ENCODE data around the gene GCN1. TPM values are rescaled to one million over a fixed set of nuclear protein-coding genes. Genes with fewer than 3 reads are reported as not detected.
"Not testable (repeated sequence)": the region's sequence is repeated elsewhere in the genome, so short reads cannot be mapped to it uniquely, and the experiment has no call there.

The GCN1 gene
- total and polyA plus RNA-seq, 5 experiments from 2014 or later = 14.9 to 133 (median 28.3) TPM

- POLR2A ChIA-PET = interaction anchor here (1.1 kb wide), 1 partner anchor 11 kb away, joined by 3 read pairs; no protein-coding TSS in a partner anchor
- H3K4me3 Mint-ChIP-seq, ATAC-seq, H3K9me3 Mint-ChIP-seq, H3K27me3 Mint-ChIP-seq, DNase-seq: not testable (repeated sequence)
- H3K36me3 Mint-ChIP-seq = peaks cover 0 to 29% (median 2%) of the 10 kb centered on the region in 3 donors
- peak overlapping the region in 2 of 10 donors; percentile 37 to 41 for H3K27ac Mint-ChIP-seq
- H3K4me1 Mint-ChIP-seq = peaks cover 2 to 18% (median 7%) of the 10 kb centered on the region in 4 donors
These were observed 12.3 kb upstream of the GCN1 start for GRCh38 chr12:120206781-120207180.

- H3K36me3 Mint-ChIP-seq = peaks cover 0 to 24% (median 2%) of the 10 kb centered on the region in 3 donors
- POLR2A ChIA-PET = interaction anchor here (1.1 kb wide), 1 partner anchor 11 kb away, joined by 3 read pairs; no protein-coding TSS in a partner anchor
- H3K4me3 Mint-ChIP-seq = no peak overlapping the region
- H3K27ac Mint-ChIP-seq = peak overlapping the region in 5 of 10 donors; percentile 31 to 56 (median 37)
- DNase-seq (no peak), ATAC-seq (no peak)
- peaks cover 2 to 13% (median 9%) of the 10 kb centered on the region in 4 donors for H3K4me1 Mint-ChIP-seq
- no peaks in the 10 kb centered on the region for H3K9me3 Mint-ChIP-seq
- no peaks in the 10 kb centered on the region for H3K27me3 Mint-ChIP-seq
These were observed 11.7 kb upstream of the GCN1 start for GRCh38 chr12:120206228-120206627.

DNA sequence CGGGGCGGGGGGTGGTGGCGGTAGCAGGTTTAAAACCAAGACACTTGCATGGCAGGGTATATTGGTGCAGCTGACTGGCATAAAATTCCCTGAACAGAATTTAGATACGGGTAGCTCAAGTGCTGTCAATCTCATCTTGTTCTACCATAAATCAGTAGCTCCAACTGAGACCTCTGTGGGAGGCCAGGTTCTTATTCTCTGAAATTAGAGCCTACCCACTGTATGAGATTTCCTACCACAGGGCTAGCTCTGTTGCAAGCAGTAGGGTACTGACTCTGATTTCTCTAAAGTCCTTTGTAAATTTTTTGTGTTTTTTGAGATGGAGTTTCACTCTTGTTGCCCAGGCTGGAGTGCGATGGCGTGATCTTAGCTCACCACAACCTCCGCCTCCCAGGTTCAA lies 9.7 kb upstream of the GCN1 start:
- Mint-ChIP-seq H3K27ac (peak overlapping the region in 1 of 10 donors; percentile 18), H3K9me3 (no peaks in the 10 kb centered on the region), H3K4me1 (peaks cover 10 to 25% (median 21%) of the 10 kb centered on the region in 4 donors), H3K4me3 (no peak overlapping the region), H3K36me3 (peaks cover 0 to 15% (median 3%) of the 10 kb centered on the region in 3 donors), H3K27me3 (peaks cover 0 to 2% (median 0%) of the 10 kb centered on the region in 5 donors)
- POLR2A ChIA-PET = interaction anchor here (0.6 to 6.5 kb wide), 3 partner anchors 23 to 87 kb away, joined by 3 to 134 read pairs (median 76); partner anchors contain the start of genes PXN, RNU4-1 and RNU4-2
- ATAC-seq = no peak
- DNase-seq = no peak

DNA sequence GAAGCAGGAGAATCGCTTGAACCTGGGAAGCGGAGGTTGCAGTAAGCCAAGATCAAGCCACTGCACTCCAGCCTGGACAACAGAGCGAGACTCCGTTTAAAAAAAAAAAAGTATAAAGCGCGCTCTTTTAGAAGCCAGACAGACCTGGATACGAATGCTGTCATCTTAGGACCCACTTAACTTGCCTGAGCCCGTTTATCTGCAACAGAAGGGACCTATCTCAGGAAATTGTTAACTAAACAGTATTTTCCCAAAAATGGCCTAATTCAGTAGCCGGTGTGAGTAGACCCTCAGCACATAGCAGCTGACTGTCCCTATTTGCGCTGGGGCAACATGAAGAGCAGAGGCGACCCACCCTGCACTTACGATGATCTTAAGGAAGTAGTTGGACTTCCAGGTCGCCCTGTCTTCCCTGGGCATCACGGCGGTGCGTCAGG lies 5.9 kb upstream of the GCN1 start:
- Mint-ChIP-seq H3K4me3 (peak overlapping the region; percentile 92 to 99 (median 98)), H3K27ac (peak overlapping the region; percentile 92 to 99 (median 98)), H3K36me3 (peaks cover 0 to 31% (median 10%) of the 10 kb centered on the region in 3 donors), H3K9me3 (no peaks in the 10 kb centered on the region), H3K4me1 (peaks cover 12 to 45% (median 33%) of the 10 kb centered on the region in 4 donors), H3K27me3 (peaks cover 0 to 2% (median 0%) of the 10 kb centered on the region in 5 donors)
- POLR2A ChIA-PET = interaction anchor here (1.0 to 6.5 kb wide), 25 partner anchors 9 to 705 kb away, joined by 3 to 134 read pairs (median 7); partner anchors contain the start of genes BICDL1, DYNLL1, MLEC and POP5
- DNase-seq (no peak), ATAC-seq (no peak)

- Mint-ChIP-seq H3K9me3 (no peaks in the 10 kb centered on the region), H3K27me3 (peaks cover 0 to 2% (median 0%) of the 10 kb centered on the region in 5 donors), H3K36me3 (peaks cover 0 to 35% (median 10%) of the 10 kb centered on the region in 3 donors), H3K4me3 (peak overlapping the region; percentile 92 to 99 (median 98)), H3K27ac (peak overlapping the region; percentile 92 to 99 (median 98)), H3K4me1 (peaks cover 12 to 51% (median 35%) of the 10 kb centered on the region in 4 donors)
- POLR2A ChIA-PET = interaction anchor here (1.5 to 6.5 kb wide), 12 partner anchors 8 to 210 kb away, joined by 6 to 134 read pairs (median 16); partner anchors contain the start of genes BICDL1, PXN, RAB35 and RNU4-1
- no peak for ATAC-seq
- no peak for DNase-seq
These were observed 5.2 kb upstream of the GCN1 start for GRCh38 chr12:120199595-120200306.

- Mint-ChIP-seq H3K27ac (peak overlapping the region; percentile 67 to 92 (median 86)), H3K4me3 (peak overlapping the region; percentile 65 to 99 (median 88)), H3K36me3 (peaks cover 0 to 35% (median 10%) of the 10 kb centered on the region in 3 donors), H3K4me1 (peaks cover 13 to 52% (median 35%) of the 10 kb centered on the region in 4 donors), H3K9me3 (no peaks in the 10 kb centered on the region), H3K27me3 (peaks cover 0 to 2% (median 0%) of the 10 kb centered on the region in 5 donors)
- ATAC-seq = no peak
- POLR2A ChIA-PET = interaction anchor here (3.3 to 6.5 kb wide), 4 partner anchors 31 to 118 kb away, joined by 16 to 134 read pairs (median 46); partner anchors contain the start of genes PXN, RNU4-1 and RNU4-2
- DNase-seq = no peak
These were observed 4.5 kb upstream of the GCN1 start for GRCh38 chr12:120199025-120199424.

- peaks cover 0 to 2% (median 0%) of the 10 kb centered on the region in 5 donors for H3K27me3 Mint-ChIP-seq
- H3K27ac Mint-ChIP-seq = no peak overlapping the region
- POLR2A ChIA-PET = interaction anchor here (1.5 to 1.6 kb wide), 2 partner anchors 29 to 94 kb away, joined by 3 to 5 read pairs; partner anchors contain the start of gene RNU4-2
- DNase-seq (no peak), ATAC-seq (no peak)
- peak overlapping the region in 1 of 10 donors; percentile 48 for H3K4me3 Mint-ChIP-seq
- H3K9me3 Mint-ChIP-seq = no peaks in the 10 kb centered on the region
- peaks cover 14 to 60% (median 42%) of the 10 kb centered on the region in 4 donors for H3K4me1 Mint-ChIP-seq
- peaks cover 0 to 35% (median 10%) of the 10 kb centered on the region in 3 donors for H3K36me3 Mint-ChIP-seq
These were observed 3.0 kb upstream of the GCN1 start for GRCh38 chr12:120197542-120197887.

DNA sequence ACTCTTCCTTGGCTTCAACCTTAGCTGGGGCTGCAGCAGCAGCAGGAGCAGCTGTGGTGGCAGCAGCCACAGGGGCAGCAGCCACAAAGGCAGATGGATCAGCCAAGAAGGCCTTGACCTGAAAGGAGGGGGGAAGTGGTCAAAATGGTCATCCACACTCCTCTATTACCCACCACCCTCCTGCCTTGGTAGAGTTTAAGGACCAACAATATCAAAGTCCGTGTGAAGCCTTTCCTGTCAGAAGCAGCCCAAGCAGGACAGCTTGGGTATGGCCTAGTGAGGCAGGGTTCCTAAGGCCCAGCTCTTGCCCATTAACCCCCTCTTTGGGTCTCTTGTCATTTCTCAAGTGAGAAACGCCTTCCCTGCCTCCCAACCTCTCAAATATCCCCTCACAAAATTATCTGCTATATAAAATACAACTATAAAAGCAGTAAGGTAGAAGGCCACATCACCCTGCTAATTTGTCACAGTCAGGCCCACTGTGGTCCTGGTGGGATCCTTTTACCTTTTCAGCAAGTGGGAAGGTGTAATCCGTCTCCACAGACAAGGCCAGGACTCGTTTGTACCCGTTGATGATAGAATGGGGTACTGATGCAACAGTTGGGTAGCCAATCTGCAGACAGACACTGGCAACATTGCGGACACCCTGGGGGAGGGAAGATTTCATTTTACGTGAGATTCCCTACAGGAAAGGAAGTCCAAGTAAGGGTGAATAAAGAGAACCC lies 2.5 kb upstream of the GCN1 start:
- H3K4me3 Mint-ChIP-seq = peak overlapping the region in 5 of 10 donors; percentile 4 to 63 (median 48)
- not testable (repeated sequence) for DNase-seq, ATAC-seq, H3K9me3 Mint-ChIP-seq, H3K27me3 Mint-ChIP-seq
- peak overlapping the region in 4 of 10 donors; percentile 43 to 85 (median 73) for H3K27ac Mint-ChIP-seq
- POLR2A ChIA-PET = interaction anchor here (1.2 to 1.6 kb wide), 4 partner anchors 30 to 97 kb away, joined by 3 to 6 read pairs (median 4); partner anchors contain the start of genes RNU4-1 and RNU4-2
- H3K4me1 Mint-ChIP-seq = peaks cover 14 to 61% (median 42%) of the 10 kb centered on the region in 4 donors
- peaks cover 0 to 39% (median 10%) of the 10 kb centered on the region in 3 donors for H3K36me3 Mint-ChIP-seq

DNA sequence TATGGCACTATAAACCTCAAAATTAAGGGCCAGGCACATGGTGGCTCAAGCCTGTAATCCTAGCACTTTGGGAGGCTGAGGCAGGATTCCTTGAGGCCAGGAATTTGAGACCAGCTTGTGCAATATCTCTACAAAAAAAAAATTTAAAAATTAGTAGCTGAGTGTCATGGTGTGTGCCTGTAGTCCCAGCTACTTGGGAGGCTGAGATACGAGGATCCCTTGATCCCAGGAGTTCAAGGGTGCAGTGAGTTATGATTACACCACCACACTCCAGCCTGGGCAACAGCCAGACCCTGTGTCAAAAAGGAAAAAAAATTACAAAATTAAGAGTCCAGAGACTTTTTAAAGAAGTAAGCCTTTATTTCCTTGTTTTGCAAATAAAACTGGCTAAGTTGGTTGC lies 1.8 kb upstream of the GCN1 start:
- no peak for DNase-seq
- POLR2A ChIA-PET = interaction anchor here (0.5 to 1.6 kb wide), 10 partner anchors 27 to 1300 kb away, joined by 3 to 8 read pairs (median 4); partner anchors contain the start of genes RNU4-1 and RNU4-2
- peaks cover 0 to 43% (median 10%) of the 10 kb centered on the region in 3 donors for H3K36me3 Mint-ChIP-seq
- peak overlapping the region in 2 of 10 donors; percentile 60 to 87 for H3K4me3 Mint-ChIP-seq
- peaks cover 0 to 2% (median 0%) of the 10 kb centered on the region in 5 donors for H3K27me3 Mint-ChIP-seq
- H3K9me3 Mint-ChIP-seq = no peaks in the 10 kb centered on the region
- no peak for ATAC-seq
- peak overlapping the region in 4 of 10 donors; percentile 60 to 96 (median 82) for H3K27ac Mint-ChIP-seq
- peaks cover 18 to 62% (median 45%) of the 10 kb centered on the region in 4 donors for H3K4me1 Mint-ChIP-seq

- peak overlapping the region; percentile 78 to 95 (median 90) for H3K4me3 Mint-ChIP-seq
- ATAC-seq = peak in 1 of 2 donors; percentile 52
- POLR2A ChIA-PET = interaction anchor here (0.6 to 1.0 kb wide), 2 partner anchors 74 to 98 kb away, joined by 3 read pairs; partner anchors contain the start of gene RNU4-2
- no peaks in the 10 kb centered on the region for H3K9me3 Mint-ChIP-seq
- peaks cover 0 to 56% (median 8%) of the 10 kb centered on the region in 3 donors for H3K36me3 Mint-ChIP-seq
- no peak for DNase-seq
- H3K27ac Mint-ChIP-seq = peak overlapping the region; percentile 79 to 96 (median 92)
- no peaks in the 10 kb centered on the region for H3K27me3 Mint-ChIP-seq
- H3K4me1 Mint-ChIP-seq = peaks cover 11 to 51% (median 35%) of the 10 kb centered on the region in 4 donors
These were observed 335 bp downstream of the GCN1 start for GRCh38 chr12:120194226-120194533.

GRCh38 chr12:120193286-120193685 lies 1.2 kb downstream of the GCN1 start:
- not testable (repeated sequence) for H3K27me3 Mint-ChIP-seq

More at GRCh38 chr12:120193286-120193685, 1.2 kb downstream of the GCN1 start:
- POLR2A ChIA-PET = interaction anchor here (1.0 to 1.4 kb wide), 2 partner anchors 10 to 99 kb away, joined by 3 to 7 read pairs; partner anchors contain the start of gene RNU4-2
- Mint-ChIP-seq H3K4me3 (peak overlapping the region; percentile 78 to 95 (median 90)), H3K27ac (peak overlapping the region in 6 of 10 donors; percentile 60 to 96 (median 92)), H3K36me3 (peaks cover 0 to 56% (median 4%) of the 10 kb centered on the region in 3 donors), H3K4me1 (peaks cover 10 to 42% (median 29%) of the 10 kb centered on the region in 4 donors)
- not testable (repeated sequence) for H3K9me3 Mint-ChIP-seq, ATAC-seq, DNase-seq
